H54 (cell line): ENCODE results near the gene MPDZ.

ENCODE experiments used
- DNase-seq: peaks from one replicate; pipeline ENCODE4 v3.0.0; 2011; ENCODE audit warnings: low spot score, mixed read lengths; ENCODE audit not compliant: insufficient read length
- FAIRE-seq: peaks from 3 replicates; lab custom pipeline; 2011; peaks lifted over from hg19 to GRCh38; lab: Jason Lieb, UNC
- POLR2A ChIP-seq: IDR thresholded peaks from 2 replicates; pipeline ENCODE4 v1.6.1; 2011; ENCODE audit warnings: low read depth, mild to moderate bottlenecking, low read length

The MPDZ gene

DNA sequence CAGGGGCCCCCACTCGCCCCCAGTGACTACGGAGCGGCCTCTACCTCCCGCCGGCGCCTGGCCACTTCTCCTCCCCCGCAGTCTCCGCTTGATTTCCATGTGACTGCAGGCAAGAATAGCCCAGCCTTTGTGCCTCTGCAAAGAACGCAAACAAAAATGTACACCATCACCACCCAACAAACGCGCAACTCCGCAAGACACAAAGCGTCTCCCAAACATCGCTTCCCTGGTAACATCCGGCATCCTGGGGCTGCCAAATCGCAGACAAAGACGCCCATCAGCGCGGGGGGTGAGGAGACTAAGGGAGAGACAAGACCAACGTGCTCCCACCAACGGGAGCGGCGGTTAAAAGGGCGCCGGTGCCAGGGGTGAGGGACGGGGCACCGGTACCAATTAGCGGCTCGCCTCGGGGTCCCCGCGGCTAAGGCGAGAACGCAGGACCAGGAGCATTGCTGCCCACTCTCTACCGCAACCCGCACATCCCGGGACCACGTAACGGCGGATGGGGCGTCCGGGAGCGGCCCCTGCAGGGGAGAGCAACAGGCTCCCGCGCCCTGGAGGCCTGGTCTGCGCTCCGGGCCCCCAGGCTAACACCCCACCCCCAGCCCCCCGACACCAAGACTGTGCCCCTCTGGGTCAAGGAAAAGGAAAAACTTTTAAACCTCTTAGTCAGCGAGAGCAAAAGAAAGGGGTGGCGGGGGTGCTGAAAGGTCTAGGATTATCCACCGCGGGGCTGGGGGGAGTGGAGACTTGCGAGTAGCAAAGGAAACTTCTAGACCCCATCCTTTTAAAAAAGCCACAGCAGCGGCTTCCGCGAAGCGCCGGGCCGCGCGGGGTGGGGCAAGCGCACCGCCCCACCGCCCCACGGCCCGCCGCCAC is 885 bp downstream of the MPDZ start:
- TF ChIP-seq POLR2A = no peak
- DNase-seq = peak; percentile 34
- peak; percentile 80 for FAIRE-seq

DNA sequence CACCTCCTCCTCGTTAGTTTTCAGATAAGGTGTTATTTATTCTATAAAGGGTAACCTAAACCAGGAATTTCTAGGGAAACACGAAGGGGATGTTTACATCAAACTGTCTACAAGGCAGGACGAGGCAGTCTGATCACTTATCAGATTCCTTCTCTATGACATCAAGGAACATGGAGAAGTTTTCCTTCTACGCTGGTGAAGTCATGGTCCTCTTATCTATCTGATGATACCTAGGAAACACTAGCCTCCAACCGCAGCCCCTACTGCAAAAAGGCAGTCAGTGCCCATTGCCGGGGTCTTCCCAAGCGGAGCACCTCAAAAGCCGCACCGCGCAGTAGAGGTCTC is 1.5 kb downstream of the MPDZ start:
- DNase-seq (no peak), FAIRE-seq (peak; percentile 53)
- no peak for TF ChIP-seq POLR2A

DNA sequence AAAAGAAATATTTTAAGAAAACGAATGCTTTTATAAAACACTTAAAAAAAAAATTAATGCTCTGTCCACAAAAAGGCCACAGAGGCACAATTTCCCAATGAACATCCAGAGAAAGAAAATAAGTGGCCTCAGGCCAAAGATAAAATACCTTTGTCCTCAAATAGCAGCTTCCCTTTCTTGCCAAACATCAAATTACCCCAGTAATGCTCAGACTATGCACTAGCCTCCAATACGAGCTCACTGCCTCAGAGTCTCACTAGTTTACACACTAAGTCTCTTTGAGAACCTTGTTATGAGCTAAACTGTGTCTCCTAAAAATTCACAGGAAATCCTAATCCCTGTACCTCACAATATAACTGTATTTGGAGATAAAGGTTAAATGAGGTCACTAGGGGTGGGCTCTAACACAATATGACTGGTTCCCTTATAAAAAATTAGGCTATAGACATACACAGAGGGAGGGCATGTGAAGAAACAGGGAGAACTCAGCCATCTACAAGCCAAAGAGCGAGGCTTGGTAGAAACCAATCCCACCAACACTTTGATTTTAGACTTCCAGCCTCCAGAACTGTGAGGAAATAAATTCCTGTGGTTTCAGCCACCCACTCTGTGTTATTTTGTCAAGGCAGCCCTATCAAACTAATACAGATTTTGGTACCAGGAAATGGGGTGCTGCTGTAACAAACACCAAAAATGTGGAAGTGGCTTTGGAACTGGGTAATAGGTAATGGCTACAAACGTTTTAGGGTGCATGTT is 4.4 kb downstream of the MPDZ start:
- no peak for DNase-seq
- TF ChIP-seq POLR2A = no peak
- FAIRE-seq = peak; percentile 55

DNA sequence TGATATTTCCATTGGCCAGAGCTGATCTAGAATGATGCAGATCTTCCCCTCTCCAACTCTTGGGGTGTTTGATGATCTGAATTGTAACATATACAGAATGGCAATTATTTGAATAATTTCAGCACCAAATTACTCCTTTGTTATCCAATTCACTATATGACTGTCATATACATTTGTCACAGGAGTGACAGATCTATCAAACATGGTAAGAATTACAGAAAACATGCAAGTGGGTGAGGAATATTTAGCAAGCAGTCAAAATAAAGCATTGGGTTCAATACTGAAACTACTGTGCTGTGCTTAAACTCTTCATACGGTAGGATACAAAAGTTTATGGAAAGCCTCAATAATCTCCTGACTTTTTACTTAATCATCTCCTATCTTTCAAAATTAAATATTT is 8.8 kb downstream of the MPDZ start:
- no peak for DNase-seq

DNA sequence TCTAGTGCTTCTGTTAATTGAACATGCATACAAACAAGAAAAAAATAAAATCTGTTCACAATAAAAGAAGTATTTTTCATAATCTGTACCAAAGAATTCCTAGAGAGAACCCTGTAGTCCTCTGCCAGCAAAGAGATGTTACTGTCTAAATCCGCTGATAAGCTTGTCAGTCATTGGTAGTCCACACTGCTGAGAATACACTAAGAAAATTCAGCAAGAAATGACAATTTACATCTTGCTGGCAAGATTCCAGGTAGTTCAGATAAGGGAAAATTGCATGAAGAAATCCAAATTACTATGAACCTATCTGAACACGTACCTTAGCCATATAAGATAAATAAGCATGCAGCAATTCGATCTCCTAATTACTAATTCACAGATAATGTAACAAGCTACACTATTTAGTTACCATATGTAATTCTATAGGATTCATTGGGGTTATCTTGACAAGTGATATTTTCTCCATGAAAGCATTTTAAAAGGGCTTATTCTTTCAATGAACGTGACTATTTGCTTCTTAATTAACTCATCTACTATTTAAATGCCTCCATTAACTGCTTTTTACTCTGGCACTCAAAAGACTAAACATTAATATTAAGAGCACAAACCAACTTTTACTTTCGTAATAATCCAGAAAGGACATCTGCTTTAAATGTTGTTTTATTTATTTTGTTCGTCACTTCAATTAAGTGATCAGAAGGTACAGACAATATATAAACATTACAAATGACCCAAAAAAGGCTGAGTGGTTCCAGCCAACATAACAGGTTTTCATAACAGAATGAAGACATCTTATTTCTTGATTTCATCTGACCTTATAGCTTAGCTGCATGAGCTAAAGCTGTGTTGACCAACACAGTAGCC is 9.7 kb downstream of the MPDZ start:
- peak; percentile 73 for FAIRE-seq
- no peak for TF ChIP-seq POLR2A

More for the DNA sequence above, 8.8 kb downstream of the MPDZ start:
- no peak for TF ChIP-seq POLR2A
- FAIRE-seq = no peak

DNA sequence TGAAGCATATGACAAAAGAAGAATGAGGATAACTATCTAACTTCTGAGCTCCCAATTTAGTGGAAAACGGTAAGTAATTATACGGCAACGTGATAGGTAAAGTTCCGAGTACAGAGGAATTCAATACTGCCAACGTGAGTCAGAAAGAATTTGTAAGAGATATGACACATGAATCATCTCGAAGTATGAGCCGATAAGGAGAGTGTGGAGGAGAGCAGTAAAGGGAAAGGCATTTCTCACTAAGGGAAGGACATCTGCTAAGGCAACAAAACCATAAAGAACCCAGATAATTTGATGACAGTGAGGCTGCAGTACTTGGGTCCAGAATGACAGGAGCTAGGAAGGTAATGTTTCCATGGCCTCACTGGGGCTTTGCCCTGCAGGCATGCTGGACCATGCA is 11.0 kb downstream of the MPDZ start:
- TF ChIP-seq POLR2A = no peak
- FAIRE-seq = peak; percentile 96
- no peak for DNase-seq

More for the DNA sequence above, 9.7 kb downstream of the MPDZ start:
- no peak for DNase-seq

DNA sequence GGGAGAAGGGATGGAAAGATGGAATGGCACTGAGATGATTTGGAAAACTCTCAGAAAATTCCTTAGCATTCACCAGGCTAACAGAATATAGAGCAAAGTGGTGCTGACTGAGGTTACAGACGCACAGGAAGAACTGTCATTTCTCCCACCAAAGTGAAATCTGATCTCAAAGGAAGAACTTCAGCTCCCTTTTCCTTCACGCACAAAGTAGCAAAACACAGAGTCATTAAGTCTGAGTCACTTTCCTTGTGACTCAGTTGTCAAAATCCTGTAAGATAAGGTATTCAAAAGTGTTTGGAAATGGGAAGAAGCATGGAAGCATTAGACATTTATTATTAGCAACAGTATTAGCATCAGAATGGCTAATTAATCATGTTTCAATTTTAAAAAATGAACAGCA is 11.7 kb downstream of the MPDZ start:
- no peak for DNase-seq
- no peak for TF ChIP-seq POLR2A
- peak; percentile 99 for FAIRE-seq

DNA sequence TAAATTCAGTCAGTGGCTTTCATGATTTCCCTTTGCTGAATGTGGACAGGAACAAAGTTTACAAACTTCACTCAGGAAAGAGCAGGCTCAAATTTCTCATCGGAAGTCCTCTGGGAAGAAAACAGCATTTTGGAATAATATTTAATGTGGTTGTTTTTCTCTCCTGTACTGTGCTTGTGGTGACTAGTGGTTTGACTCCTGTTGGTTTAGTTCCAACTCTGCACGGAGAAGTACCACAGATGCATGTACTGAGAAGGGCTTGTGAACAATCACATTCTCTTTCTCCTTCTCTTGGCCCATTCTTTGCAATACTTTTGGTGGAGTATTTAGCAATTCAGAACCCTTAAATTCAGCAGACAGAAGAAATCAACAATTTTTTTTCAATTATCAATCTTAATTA is 13.3 kb downstream of the MPDZ start:
- DNase-seq = no peak
- FAIRE-seq = peak; percentile 78

DNA sequence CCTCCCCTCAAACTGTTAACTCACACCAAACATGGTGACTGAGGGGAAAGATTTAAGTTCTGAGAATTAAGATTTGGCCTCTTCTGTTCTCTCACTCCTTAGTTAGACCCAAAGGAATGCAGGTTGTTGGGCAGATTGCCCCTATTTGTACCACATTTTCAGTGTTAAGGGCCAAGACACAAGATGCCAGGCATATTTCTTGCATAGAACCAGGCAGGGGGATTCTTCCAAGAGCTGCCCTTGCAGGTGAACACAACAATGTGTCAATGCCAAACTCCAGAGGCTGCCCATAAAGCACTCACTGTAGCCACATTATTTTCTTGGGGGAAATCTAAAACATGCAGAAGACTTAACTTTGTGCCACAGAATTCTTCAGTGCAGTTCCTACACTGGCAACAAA is 14.7 kb downstream of the MPDZ start:
- FAIRE-seq = peak; percentile 62

More for the DNA sequence above, 13.3 kb downstream of the MPDZ start:
- TF ChIP-seq POLR2A = no peak

DNA sequence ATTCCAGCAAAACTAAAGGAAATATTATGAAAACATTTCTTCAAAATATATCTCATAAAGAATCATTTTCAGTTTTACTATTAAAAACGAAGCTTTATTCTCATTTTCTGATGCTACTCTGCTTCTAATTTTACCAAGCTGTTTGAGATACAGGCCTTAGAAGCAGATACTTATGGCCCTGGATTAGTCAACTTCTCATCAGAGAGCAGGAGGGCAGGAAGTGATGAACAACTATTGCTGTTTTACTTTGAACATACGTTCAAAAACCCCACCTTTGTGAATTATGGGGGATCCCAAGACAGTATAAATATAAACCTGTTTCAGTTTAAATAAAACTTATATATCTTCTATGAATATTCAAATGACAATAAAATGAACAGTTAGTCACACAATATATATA is 16.0 kb downstream of the MPDZ start:
- FAIRE-seq = peak; percentile 23
- DNase-seq = no peak
- TF ChIP-seq POLR2A = no peak

More for the DNA sequence above, 14.7 kb downstream of the MPDZ start:
- no peak for DNase-seq
- no peak for TF ChIP-seq POLR2A

DNA sequence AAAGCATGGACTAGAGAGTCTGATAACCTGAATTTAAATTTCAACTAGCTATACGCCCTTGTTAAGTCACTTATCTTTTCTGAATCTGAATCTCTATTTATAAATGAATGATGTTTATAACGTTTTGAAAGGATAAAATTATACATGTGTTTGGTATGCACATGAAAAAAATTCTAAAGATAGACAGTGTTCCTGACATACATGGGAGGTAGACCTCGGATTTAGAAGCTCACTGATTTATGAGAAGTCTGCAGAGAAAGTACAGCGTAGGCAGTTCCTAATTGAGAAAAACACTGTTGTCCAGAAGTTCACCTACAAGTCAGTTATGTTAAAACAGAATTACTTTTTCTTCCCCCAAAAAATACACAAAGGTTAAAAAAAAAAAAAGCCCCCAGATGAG is 26.6 kb downstream of the MPDZ start:
- FAIRE-seq (no peak), DNase-seq (no peak)
- no peak for TF ChIP-seq POLR2A

DNA sequence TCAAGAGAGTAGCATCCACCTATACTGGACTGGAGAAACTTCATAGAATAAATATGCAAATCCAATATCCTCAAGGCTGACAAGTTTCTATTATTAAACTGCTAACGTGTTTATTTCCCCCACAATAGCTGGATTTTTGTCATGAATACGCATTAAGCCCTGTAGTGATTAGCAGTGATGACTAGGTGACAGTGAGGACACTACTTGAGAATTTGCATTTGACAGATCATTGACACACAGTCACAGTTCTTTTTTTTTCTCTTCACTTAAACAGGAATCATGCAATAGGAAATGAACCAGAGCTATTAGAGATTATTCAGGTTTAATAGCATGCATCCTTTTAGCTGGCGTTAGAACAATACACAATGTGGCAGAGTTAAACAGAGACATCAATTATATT is 35.3 kb downstream of the MPDZ start:
- FAIRE-seq = no peak
- DNase-seq = no peak
- TF ChIP-seq POLR2A = no peak

DNA sequence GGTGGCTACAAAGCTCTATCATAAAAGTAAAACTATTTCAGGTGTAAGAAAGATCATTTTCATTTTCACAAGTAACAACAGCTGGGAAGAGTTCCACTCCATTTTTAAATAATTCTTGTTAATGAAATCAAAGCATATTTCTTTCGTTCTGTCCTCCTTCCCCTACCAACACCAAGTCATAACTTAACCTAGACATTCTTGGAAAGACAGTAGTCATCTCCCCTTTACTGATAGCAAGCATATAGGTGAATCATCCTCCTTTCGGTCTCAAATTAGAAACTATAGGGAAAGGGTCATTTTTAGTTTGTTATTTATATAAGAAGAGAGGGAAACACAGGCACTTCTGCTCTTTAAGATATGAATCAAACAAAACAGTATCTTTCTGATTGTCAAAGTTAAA is 38.2 kb downstream of the MPDZ start:
- FAIRE-seq (no peak), DNase-seq (no peak)
- TF ChIP-seq POLR2A = no peak
